Measurements from ENCODE around the gene KLHL41. TPM values are rescaled to one million over a fixed set of nuclear protein-coding genes. Genes with fewer than 3 reads are reported as not detected.

The KLHL41 gene
- polyA plus RNA-seq, 1 donor from 2014 or later, result 2.3 TPM

DNA sequence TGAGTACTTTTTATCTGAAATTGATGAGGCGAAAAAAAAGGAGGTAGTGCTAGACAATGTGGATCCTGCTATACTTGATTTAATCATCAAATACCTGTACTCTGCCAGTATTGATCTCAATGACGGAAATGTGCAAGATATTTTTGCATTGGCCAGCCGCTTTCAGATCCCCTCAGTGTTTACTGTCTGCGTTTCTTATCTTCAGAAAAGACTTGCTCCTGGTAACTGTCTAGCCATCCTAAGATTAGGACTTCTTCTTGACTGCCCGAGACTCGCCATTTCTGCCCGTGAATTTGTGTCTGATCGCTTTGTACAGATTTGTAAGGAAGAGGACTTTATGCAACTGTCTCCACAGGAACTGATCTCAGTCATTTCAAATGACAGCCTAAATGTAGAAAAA lies 453 bp downstream of the KLHL41 start:
- H2AFZ ChIP-seq (ENCODE audit: low read depth, low read length), result no peak overlapping the region
- no peak for TF ChIP-seq RAD21 (conservative IDR thresholded peaks at IDR 0.05)
- TF ChIP-seq EZH2 (IDR thresholded peaks at IDR 0.05; ENCODE audit: borderline replicate concordance, insufficient read depth, low read length, poor library complexity, severe bottlenecking), result no peak
- no peak for TF ChIP-seq POLR2AphosphoS5 (IDR thresholded peaks at IDR 0.05)
- TF ChIP-seq TAF1 (IDR thresholded peaks at IDR 0.05; ENCODE audit: low read depth), result no peak
- no peak for TF ChIP-seq EP300 (conservative IDR thresholded peaks at IDR 0.05; ENCODE audit: poor library complexity, severe bottlenecking)
- TF ChIP-seq, protein P1, sequence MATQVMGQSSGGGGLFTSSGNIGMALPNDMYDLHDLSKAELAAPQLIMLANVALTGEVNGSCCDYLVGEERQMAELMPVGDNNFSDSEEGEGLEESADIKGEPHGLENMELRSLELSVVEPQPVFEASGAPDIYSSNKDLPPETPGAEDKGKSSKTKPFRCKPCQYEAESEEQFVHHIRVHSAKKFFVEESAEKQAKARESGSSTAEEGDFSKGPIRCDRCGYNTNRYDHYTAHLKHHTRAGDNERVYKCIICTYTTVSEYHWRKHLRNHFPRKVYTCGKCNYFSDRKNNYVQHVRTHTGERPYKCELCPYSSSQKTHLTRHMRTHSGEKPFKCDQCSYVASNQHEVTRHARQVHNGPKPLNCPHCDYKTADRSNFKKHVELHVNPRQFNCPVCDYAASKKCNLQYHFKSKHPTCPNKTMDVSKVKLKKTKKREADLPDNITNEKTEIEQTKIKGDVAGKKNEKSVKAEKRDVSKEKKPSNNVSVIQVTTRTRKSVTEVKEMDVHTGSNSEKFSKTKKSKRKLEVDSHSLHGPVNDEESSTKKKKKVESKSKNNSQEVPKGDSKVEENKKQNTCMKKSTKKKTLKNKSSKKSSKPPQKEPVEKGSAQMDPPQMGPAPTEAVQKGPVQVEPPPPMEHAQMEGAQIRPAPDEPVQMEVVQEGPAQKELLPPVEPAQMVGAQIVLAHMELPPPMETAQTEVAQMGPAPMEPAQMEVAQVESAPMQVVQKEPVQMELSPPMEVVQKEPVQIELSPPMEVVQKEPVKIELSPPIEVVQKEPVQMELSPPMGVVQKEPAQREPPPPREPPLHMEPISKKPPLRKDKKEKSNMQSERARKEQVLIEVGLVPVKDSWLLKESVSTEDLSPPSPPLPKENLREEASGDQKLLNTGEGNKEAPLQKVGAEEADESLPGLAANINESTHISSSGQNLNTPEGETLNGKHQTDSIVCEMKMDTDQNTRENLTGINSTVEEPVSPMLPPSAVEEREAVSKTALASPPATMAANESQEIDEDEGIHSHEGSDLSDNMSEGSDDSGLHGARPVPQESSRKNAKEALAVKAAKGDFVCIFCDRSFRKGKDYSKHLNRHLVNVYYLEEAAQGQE (IDR thresholded peaks at IDR 0.05; ENCODE audit: borderline replicate concordance), result no peak
- no peak for TF ChIP-seq MXI1 (conservative IDR thresholded peaks at IDR 0.05; ENCODE audit: poor library complexity, severe bottlenecking)
- TF ChIP-seq SMC3 (conservative IDR thresholded peaks at IDR 0.05; ENCODE audit: poor library complexity), result no peak
- TF ChIP-seq, protein P2, sequence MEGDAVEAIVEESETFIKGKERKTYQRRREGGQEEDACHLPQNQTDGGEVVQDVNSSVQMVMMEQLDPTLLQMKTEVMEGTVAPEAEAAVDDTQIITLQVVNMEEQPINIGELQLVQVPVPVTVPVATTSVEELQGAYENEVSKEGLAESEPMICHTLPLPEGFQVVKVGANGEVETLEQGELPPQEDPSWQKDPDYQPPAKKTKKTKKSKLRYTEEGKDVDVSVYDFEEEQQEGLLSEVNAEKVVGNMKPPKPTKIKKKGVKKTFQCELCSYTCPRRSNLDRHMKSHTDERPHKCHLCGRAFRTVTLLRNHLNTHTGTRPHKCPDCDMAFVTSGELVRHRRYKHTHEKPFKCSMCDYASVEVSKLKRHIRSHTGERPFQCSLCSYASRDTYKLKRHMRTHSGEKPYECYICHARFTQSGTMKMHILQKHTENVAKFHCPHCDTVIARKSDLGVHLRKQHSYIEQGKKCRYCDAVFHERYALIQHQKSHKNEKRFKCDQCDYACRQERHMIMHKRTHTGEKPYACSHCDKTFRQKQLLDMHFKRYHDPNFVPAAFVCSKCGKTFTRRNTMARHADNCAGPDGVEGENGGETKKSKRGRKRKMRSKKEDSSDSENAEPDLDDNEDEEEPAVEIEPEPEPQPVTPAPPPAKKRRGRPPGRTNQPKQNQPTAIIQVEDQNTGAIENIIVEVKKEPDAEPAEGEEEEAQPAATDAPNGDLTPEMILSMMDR (IDR thresholded peaks at IDR 0.05; ENCODE audit: poor library complexity, severe bottlenecking), result no peak
- H3F3A ChIP-seq (ENCODE audit: insufficient read depth, low read length, poor library complexity, severe bottlenecking), result no peaks in the 10 kb centered on the region
- H3K27ac ChIP-seq (ENCODE audit: low read length), result no peak overlapping the region
- no peak overlapping the region for H3K4me2 ChIP-seq (ENCODE audit: low read length)
- H3K9me3 ChIP-seq (ENCODE audit: low read length), result no peaks in the 10 kb centered on the region
- H3K79me2 ChIP-seq (replicated peaks; ENCODE audit: insufficient read depth, low read length), result no peaks in the 10 kb centered on the region
- H3K36me3 ChIP-seq (ENCODE audit: insufficient read depth, low read length), result no peaks in the 10 kb centered on the region
- no peaks in the 10 kb centered on the region for H3K27me3 ChIP-seq (ENCODE audit: insufficient read depth, low read depth, low read length)
- no peak overlapping the region for H3K9ac ChIP-seq (ENCODE audit: low read length)
- H3K4me3 ChIP-seq (ENCODE audit: low read length), result no peak overlapping the region
- H3K9me2 ChIP-seq (ENCODE audit: insufficient read depth, low read length), result no peaks in the 10 kb centered on the region
- H4K20me1 ChIP-seq (ENCODE audit: insufficient read depth), result no peaks in the 10 kb centered on the region

DNA sequence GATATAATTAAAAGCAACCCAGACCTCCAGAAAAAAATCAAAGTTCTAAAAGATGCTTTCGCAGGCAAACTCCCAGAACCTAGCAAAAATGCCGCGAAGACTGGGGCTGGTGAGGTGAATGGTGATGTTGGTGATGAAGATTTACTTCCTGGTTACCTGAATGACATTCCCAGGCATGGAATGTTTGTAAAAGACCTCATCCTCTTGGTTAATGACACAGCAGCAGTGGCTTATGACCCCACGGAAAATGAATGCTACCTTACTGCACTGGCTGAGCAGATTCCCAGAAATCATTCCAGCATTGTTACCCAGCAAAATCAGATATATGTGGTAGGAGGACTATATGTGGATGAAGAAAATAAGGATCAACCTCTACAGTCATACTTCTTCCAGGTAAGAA lies 994 bp downstream of the KLHL41 start:
- Histone ChIP-seq H3K9me3 (ENCODE audit: low read length) (no peaks in the 10 kb centered on the region), H3K27ac (ENCODE audit: low read length) (no peak overlapping the region), H3K27me3 (ENCODE audit: insufficient read depth, low read depth, low read length) (no peaks in the 10 kb centered on the region), H3K9ac (ENCODE audit: low read length) (no peak overlapping the region), H3K9me2 (ENCODE audit: insufficient read depth, low read length) (no peaks in the 10 kb centered on the region), H3K36me3 (ENCODE audit: insufficient read depth, low read length) (no peaks in the 10 kb centered on the region), H3F3A (ENCODE audit: insufficient read depth, low read length, poor library complexity, severe bottlenecking) (no peaks in the 10 kb centered on the region), H3K79me2 (replicated peaks; ENCODE audit: insufficient read depth, low read length) (no peaks in the 10 kb centered on the region), H3K4me2 (ENCODE audit: low read length) (no peak overlapping the region), H4K20me1 (ENCODE audit: insufficient read depth) (no peaks in the 10 kb centered on the region), H2AFZ (ENCODE audit: low read depth, low read length) (no peak overlapping the region), H3K4me3 (ENCODE audit: low read length) (no peak overlapping the region)
- TF ChIP-seq EZH2 (IDR thresholded peaks at IDR 0.05; ENCODE audit: borderline replicate concordance, insufficient read depth, low read length, poor library complexity, severe bottlenecking) (no peak), EP300 (conservative IDR thresholded peaks at IDR 0.05; ENCODE audit: poor library complexity, severe bottlenecking) (no peak), POLR2AphosphoS5 (IDR thresholded peaks at IDR 0.05) (no peak), TAF1 (IDR thresholded peaks at IDR 0.05; ENCODE audit: low read depth) (no peak), SMC3 (conservative IDR thresholded peaks at IDR 0.05; ENCODE audit: poor library complexity) (no peak)
- TF ChIP-seq, protein P2 (IDR thresholded peaks at IDR 0.05; ENCODE audit: poor library complexity, severe bottlenecking), result no peak
- TF ChIP-seq, protein P1 (IDR thresholded peaks at IDR 0.05; ENCODE audit: borderline replicate concordance), result no peak
